ENCODE results near the gene ACTN1.

DNA sequence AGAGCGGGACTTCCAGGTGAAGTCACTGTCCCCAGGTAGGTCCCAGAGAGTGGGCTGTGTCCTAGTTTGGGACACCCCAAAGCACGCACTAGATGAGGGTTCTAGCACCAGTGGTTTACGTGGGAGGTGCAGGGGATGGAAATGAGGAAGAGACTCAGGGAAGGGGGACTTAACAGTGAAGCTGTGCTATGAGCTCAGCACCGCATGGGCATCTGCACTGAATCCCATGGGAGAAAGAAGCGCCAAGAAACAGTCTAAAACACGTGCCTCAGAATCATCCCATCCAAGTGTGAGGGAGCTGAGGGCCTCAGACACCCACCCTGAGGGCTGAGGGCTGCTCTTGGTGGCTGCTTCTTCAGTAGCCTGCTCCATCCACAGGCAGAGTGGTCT is 114.7 kb downstream of the ACTN1 start:
- TF ChIP-seq GATA2 (IDR thresholded peaks at IDR 0.05; ENCODE audit: low read depth, low read length) (no peak), GATA3 (IDR thresholded peaks at IDR 0.05; ENCODE audit: low read depth, low read length) (no peak)

Data from SH-SY5Y (cell line).